Activated T-cell treated with anti-CD3 and anti-CD28 coated beads, Interleukin-2, amount 50 U/mL, for 4 hours (primary cell): ENCODE data around the gene GP1BB. TPM values are rescaled to one million over a fixed set of nuclear protein-coding genes. Genes with fewer than 3 reads are reported as not detected.
A peak's percentile ranks its signal among the peaks of the same experiment; 100 is the strongest.
"Not testable (repeated sequence)": the region's sequence is repeated elsewhere in the genome, so short reads cannot be mapped to it uniquely, and the experiment has no call there.

Source experiments
- ATAC-seq, 2 donors: fragments of 200-7000 bp; cut with Tn5 transposase; one replicate each; pipeline ENCODE4 v1.10.0; 2021
- DNase-seq: peaks from one replicate; pipeline ENCODE4 v3.0.0-alpha.2; 2020
- H3K27me3 Mint-ChIP-seq: one replicate; pipeline ENCODE4 v1.8.0; 2021; ENCODE audit warnings: low read depth, mixed read lengths
- H3K36me3 Mint-ChIP-seq: one replicate; pipeline ENCODE4 v1.8.0; 2022; ENCODE audit warnings: mixed read lengths; ENCODE audit not compliant: insufficient read depth
- H3K4me1 Mint-ChIP-seq: one replicate; pipeline ENCODE4 v1.8.0; 2021; ENCODE audit warnings: low read depth, mixed read lengths
- H3K4me3 Mint-ChIP-seq: one replicate; pipeline ENCODE4 v1.8.0; 2021; ENCODE audit warnings: mild to moderate bottlenecking, moderate library complexity, mixed read lengths
- H3K9me3 Mint-ChIP-seq: one replicate; pipeline ENCODE4 v1.8.0; 2021; ENCODE audit warnings: mixed read lengths
- total RNA-seq, 3 donors: library from RNA; stranded (reverse); gene quantifications; one replicate each; pipeline ENCODE4 v1.2.1, GENCODE V29; 2021

GP1BB gene
- total RNA-seq = under 1 TPM in 2 of 3 donors, not detected in 1; 0.25 to 0.37 TPM

DNA sequence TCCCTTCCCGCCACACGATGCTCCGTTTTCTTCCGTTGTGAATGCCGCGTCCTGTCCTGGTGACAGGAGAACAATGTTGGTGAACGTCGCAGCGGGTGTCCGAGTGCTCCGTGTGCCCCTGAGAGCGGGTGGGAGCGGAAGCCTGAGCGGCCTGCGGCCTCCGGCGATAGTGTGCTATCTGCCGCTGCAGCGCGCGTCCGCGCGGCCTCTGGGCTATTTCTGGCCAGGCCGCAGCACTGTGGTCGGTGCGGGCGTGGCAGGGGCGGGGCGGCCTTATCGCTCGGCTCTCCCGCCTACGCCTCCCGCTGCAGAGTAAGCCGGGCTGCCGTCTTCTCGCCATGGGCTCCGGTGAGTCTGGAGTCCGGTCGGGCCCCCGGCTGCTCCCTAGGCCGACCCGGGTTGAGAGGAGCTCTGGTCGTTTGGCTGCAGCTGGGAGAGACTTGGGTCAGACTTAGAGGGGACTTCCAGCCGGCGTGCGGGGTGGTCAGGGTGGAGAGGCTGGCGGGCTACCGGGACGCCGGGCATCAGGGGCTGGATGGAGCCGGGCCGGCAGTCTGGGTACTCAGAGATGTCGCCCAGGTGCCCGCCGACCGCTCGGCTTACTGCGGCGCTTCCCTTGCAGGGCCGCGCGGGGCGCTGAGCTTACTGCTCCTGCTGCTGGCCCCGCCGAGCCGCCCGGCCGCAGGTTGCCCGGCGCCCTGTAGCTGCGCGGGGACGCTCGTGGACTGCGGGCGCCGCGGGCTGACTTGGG, at the start of gene GP1BB:
Gene GP1BB (plus strand): TSS at position 308 of the 751 bp plus-strand sequence. CDS start 31 bp downstream, at position 339.
- peaks cover 16% of the 10 kb centered on the region for H3K4me1 Mint-ChIP-seq
- H3K9me3 Mint-ChIP-seq = no peaks in the 10 kb centered on the region
- no peak for DNase-seq
- H3K27me3 Mint-ChIP-seq = peaks cover 52% of the 10 kb centered on the region
- no peaks in the 10 kb centered on the region for H3K36me3 Mint-ChIP-seq
- peak within 1 kb of the TSS; percentile 11 for H3K4me3 Mint-ChIP-seq
- peak; percentile 72 to 77 for ATAC-seq

GRCh38 chr22:19673660-19674059, 49.7 kb upstream of the GP1BB start:
- peaks cover 10% of the 10 kb centered on the region for H3K27me3 Mint-ChIP-seq
- no peaks in the 10 kb centered on the region for H3K4me1 Mint-ChIP-seq
- H3K36me3 Mint-ChIP-seq = no peaks in the 10 kb centered on the region
- no peaks in the 10 kb centered on the region for H3K9me3 Mint-ChIP-seq
- no peak for ATAC-seq
- DNase-seq = no peak
- no peak overlapping the region for H3K4me3 Mint-ChIP-seq

DNA sequence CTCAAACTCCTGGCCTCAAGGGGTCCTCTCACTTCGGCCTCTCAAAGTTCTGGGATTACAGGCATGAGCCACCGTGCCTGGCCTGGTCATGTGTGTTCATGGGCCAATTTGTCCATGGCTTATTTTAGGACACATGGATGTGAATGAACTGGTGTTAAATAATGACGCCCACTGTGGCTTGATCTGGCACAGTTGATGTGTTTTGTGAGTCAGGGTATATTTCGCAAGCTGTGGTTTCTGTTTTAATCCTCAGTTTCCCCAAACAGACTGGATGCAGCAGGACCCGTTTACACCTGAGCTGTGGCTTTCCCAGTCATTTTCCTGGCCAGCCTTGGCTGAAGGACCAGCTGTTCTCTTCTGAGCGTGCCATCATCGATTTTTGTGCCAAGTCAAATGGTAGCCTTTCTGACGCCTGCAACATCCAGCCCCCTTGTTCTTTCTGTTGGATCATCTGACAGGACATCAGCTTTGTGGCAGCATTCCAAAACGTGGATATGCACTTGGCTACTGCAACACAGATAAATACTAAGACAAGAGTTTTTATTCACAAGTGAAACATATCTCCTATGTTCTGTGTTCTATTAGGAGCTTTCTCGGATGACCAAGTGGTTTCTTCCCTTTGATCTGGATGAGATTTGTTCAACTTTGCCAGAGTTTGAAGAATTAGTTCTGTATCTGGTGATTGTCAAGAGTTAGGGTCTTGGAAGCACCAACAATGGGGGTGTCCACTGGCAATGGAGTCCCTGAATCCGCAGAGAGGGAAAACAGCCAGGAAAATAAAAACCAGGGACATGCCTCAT, 49.0 kb upstream of the GP1BB start:
- Mint-ChIP-seq H3K9me3 (no peaks in the 10 kb centered on the region), H3K4me3 (no peak overlapping the region), H3K27me3 (peaks cover 14% of the 10 kb centered on the region), H3K4me1 (no peaks in the 10 kb centered on the region), H3K36me3 (no peaks in the 10 kb centered on the region)
- ATAC-seq (no peak), DNase-seq (no peak)

- Mint-ChIP-seq H3K4me1 (no peaks in the 10 kb centered on the region), H3K4me3 (no peak overlapping the region), H3K36me3 (no peaks in the 10 kb centered on the region), H3K27me3 (peaks cover 14% of the 10 kb centered on the region), H3K9me3 (no peaks in the 10 kb centered on the region)
- ATAC-seq (no peak), DNase-seq (no peak)
Measured at GRCh38 chr22:19674929-19675253, 48.4 kb upstream of the GP1BB start.

DNA sequence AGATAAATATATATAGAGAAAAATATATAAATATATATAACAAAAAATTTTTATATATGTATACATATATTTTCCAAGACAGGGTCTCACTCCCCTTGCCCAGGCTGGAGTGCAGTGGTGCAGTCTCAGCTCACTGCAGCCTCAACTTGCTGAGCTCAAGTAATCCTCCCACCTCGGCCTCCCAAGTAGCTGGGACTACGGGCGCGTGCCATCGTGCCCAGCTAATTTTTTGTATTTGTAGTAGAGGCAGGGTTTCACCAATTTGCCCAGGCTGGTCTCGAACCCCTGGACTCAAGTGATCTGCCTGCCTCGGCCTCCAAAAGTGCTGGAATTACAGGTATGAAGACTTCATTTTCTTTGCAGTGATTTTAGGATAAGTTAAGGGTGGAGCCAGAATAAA, 47.9 kb upstream of the GP1BB start:
- Mint-ChIP-seq H3K9me3 (no peaks in the 10 kb centered on the region), H3K27me3 (peaks cover 16% of the 10 kb centered on the region), H3K4me3 (no peak overlapping the region), H3K4me1 (no peaks in the 10 kb centered on the region), H3K36me3 (no peaks in the 10 kb centered on the region)
- DNase-seq = no peak
- ATAC-seq = no peak

DNA sequence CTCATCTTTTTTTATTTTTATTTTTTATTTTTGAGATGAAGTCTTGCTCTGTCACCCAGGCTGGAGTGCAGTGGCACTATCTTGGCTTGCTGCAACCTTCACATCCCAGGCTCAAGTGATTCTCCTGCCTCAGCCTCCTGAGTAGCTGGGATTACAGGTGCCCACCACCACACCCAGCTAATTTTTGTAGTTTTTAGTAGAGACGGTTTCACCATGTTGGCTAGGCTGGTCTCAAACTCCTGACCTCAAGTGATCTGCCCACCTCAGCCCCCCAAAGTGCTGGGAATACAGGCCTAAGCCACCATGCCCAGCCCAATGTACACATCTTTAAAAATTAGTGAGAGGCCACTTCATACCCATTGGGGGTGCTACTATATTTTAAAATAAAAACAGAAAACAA, 46.9 kb upstream of the GP1BB start:
- DNase-seq, H3K4me1 Mint-ChIP-seq, ATAC-seq, H3K4me3 Mint-ChIP-seq, H3K36me3 Mint-ChIP-seq, H3K9me3 Mint-ChIP-seq: not testable (repeated sequence)
- H3K27me3 Mint-ChIP-seq = peaks cover 21% of the 10 kb centered on the region

DNA sequence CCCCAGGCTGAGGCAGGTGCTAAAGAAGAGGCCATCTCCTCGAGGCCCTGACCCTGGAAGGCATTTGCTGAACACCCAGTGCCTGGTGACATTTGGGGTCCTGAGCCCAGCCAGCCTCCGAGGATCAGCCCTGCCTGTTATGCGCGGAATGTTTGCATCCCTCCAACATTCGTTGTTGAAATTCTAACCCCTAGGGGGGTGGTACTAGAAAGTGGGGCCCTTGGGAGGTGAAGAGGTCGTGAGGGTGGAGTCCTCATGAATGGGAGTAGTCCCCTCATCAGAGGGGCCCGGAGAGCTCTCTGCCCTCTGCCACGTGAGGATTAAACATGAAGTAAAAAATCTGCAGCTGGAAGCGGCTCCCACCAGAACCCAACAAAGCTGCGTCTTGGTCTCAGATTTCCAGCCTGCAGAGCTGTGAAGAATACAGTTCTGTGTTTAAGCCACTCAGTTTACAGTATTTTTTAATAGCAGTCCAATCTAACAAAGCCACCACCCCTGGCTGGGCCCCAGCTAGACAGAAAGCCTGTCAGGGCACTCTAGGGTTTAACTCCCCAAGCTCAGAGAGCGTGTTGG, 44.3 kb upstream of the GP1BB start:
- no peaks in the 10 kb centered on the region for H3K9me3 Mint-ChIP-seq
- DNase-seq (no peak), ATAC-seq (no peak)
- H3K4me1 Mint-ChIP-seq = no peaks in the 10 kb centered on the region
- no peak overlapping the region for H3K4me3 Mint-ChIP-seq
- peaks cover 35% of the 10 kb centered on the region for H3K27me3 Mint-ChIP-seq
- no peaks in the 10 kb centered on the region for H3K36me3 Mint-ChIP-seq

DNA sequence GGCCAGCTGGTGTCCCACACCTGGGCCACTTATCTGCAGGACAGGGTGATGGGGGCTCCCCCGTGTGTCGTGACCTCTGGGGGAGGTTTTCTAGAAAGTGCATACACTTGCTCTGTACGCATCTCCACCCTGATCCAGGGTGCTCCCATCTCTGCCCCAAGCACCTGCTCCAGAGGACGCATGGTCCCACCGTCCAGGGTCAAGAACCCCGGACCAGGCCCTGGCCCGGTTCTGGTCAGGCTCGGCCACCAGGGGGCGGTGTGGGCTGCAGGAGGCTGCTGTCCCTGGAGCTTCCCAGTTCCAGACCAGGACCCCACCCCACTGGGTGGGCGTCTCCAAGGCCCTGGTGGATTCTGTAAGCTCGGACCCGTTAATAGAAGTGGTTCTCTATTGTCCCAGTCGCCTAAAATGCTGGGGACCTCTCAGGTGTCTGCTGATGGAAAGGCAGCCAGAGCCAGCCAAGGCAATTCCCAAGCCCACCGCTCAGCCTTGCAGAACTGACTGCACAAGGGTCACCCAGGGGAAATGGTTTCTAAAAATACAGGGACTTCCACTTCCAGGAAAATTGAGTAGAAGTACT, 43.7 kb upstream of the GP1BB start:
- H3K36me3 Mint-ChIP-seq = no peaks in the 10 kb centered on the region
- no peak overlapping the region for H3K4me3 Mint-ChIP-seq
- ATAC-seq (peak; percentile 48 to 66), DNase-seq (peak; percentile 54)
- H3K4me1 Mint-ChIP-seq = no peaks in the 10 kb centered on the region
- H3K27me3 Mint-ChIP-seq = peaks cover 30% of the 10 kb centered on the region
- no peaks in the 10 kb centered on the region for H3K9me3 Mint-ChIP-seq

DNA sequence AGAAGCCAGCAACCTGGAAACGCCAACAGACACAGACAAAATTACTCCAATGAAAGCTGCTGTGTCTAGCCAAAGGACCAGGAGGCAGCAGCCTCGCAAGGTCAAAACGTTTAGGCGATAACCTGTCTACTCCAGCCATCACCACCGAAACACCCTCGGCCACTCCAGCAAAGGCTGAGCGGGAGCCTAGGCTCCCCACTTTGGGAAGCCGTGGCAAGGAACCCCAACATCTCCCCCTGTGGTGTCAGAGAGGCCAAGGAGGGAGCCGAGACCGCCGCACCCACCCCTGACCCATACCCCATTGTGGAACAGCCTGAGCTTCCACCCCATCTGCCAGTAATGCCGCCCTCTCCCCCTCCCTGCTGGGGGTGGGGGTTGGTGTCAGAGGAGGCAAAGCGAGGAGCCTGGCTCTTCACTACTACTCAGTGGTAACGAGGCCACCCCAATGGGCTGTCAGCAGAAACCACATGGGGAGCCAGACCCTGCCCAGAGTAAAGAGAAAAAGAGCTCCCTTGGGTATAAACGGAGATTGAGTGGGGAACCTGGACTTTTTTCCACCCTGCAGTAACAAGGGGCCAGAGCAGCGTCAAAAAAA, 43.0 kb upstream of the GP1BB start:
- ATAC-seq = no peak
- H3K27me3 Mint-ChIP-seq = peaks cover 26% of the 10 kb centered on the region
- DNase-seq = no peak
- no peaks in the 10 kb centered on the region for H3K36me3 Mint-ChIP-seq
- no peak overlapping the region for H3K4me3 Mint-ChIP-seq
- H3K4me1 Mint-ChIP-seq = no peaks in the 10 kb centered on the region
- no peaks in the 10 kb centered on the region for H3K9me3 Mint-ChIP-seq

GRCh38 chr22:19680911-19681862, 42.2 kb upstream of the GP1BB start:
- Mint-ChIP-seq H3K27me3 (peaks cover 26% of the 10 kb centered on the region), H3K9me3 (no peaks in the 10 kb centered on the region), H3K4me1 (no peaks in the 10 kb centered on the region), H3K4me3 (no peak overlapping the region), H3K36me3 (no peaks in the 10 kb centered on the region)
- ATAC-seq (no peak), DNase-seq (no peak)

GRCh38 chr22:19681863-19682245, 41.5 kb upstream of the GP1BB start:
- ATAC-seq = no peak
- Mint-ChIP-seq H3K36me3 (no peaks in the 10 kb centered on the region), H3K4me3 (no peak overlapping the region), H3K4me1 (no peaks in the 10 kb centered on the region), H3K9me3 (no peaks in the 10 kb centered on the region), H3K27me3 (peaks cover 26% of the 10 kb centered on the region)
- no peak for DNase-seq

- no peak for ATAC-seq
- peaks cover 15% of the 10 kb centered on the region for H3K27me3 Mint-ChIP-seq
- no peaks in the 10 kb centered on the region for H3K4me1 Mint-ChIP-seq
- H3K4me3 Mint-ChIP-seq = no peak overlapping the region
- H3K9me3 Mint-ChIP-seq = no peaks in the 10 kb centered on the region
- H3K36me3 Mint-ChIP-seq = no peaks in the 10 kb centered on the region
- DNase-seq = no peak
Measured at GRCh38 chr22:19686946-19687345, 36.4 kb upstream of the GP1BB start.

DNA sequence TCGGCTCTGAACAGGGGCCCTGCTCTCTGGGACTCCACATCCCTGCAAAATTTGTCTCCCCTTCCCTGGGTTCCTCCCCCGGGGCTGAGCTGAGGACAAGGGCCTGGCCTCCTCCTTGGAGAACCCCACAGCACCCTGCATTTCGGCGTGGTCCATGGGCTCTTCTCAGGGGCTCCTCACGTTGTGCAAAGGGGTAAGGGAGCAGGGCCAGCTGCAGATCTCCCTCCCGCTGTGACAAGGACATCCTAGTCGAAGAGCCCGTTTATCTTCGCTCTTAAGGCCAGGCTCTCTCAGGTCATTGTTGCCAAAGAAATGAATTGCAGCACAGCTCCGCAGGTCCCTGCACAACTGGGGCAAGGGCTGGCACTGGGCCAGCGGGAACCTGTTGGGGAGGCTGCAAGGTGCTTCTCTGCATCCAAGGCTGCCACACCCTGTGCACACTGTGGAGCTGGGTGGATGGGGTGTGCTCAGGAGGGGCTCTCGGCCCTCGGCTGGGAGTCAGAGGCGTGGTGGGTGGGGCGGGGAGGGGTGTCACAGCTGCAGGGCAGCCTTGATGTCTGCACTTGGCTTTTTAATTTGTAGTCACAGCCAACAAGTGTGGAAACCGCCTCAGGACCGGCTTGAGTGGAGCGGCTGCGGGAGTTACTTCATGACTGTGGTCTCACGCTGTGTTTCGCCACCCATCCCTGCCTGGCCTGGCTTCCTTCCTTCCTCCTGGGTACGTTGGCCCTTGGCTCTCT, 35.6 kb upstream of the GP1BB start:
- H3K9me3 Mint-ChIP-seq = no peaks in the 10 kb centered on the region
- ATAC-seq (no peak), DNase-seq (no peak)
- H3K27me3 Mint-ChIP-seq = peaks cover 14% of the 10 kb centered on the region
- no peak overlapping the region for H3K4me3 Mint-ChIP-seq
- H3K36me3 Mint-ChIP-seq = no peaks in the 10 kb centered on the region
- H3K4me1 Mint-ChIP-seq = no peaks in the 10 kb centered on the region
